ENCODE measurements around the gene SLC30A3. TPM values are rescaled to one million over a fixed set of nuclear protein-coding genes. Genes with fewer than 3 reads are reported as not detected.

Gene SLC30A3
- total and polyA plus RNA-seq, 2 of the 13 experiments (the other 11 are each of a cell fraction or from before 2014, with no cell fraction given), result 0.38 to 0.79 TPM

GRCh38 chr2:27219091-27219490 lies 43.8 kb downstream of the SLC30A3 start:
- Histone ChIP-seq H3K4me3 (replicated peaks in 1 of 3; ENCODE audit: insufficient read depth in 1 of 3, low read depth in 2 of 3, low read length in 3 of 3) (no peak overlapping the region), H2AFZ (ENCODE audit: low read length) (no peak overlapping the region), H3K27ac (ENCODE audit: extremely low read length, insufficient read depth, low read length) (no peak overlapping the region), H3K4me1 (ENCODE audit: insufficient read depth, low read length) (peaks cover 28% of the 10 kb centered on the region), H3K4me2 (ENCODE audit: low read depth, low read length) (no peak overlapping the region), H3K9ac (ENCODE audit: insufficient read depth, low read depth, low read length) (no peak overlapping the region), H3K79me2 (ENCODE audit: insufficient read depth, low read length) (no peaks in the 10 kb centered on the region), H3K9me3 (ENCODE audit: low read length) (no peaks in the 10 kb centered on the region), H3K36me3 (replicated peaks in 1 of 2; ENCODE audit: control insufficient read depth in 1 of 2, insufficient read depth in 2 of 2, low read length in 2 of 2) (peaks cover 22 to 70% of the 10 kb centered on the region in 2 experiments), H4K20me1 (ENCODE audit: insufficient read depth, low read length) (no peaks in the 10 kb centered on the region), H3K27me3 (ENCODE audit: control insufficient read depth in 1 of 2, insufficient read depth in 2 of 2, low read length in 2 of 2) (no peaks in the 10 kb centered on the region)
- no TSS peak for BruUV-seq (replicated peaks)
- ATAC-seq, result no peak
- intact Hi-C loops (cut with micrococcal nuclease; ENCODE audit: unreplicated experiment), result no loop called here
- no peak for FAIRE-seq
- WGBS (ENCODE audit: low lambda C conversion rate), result 90% methylated on average over 2 of the region's 2 CpGs
- TF ChIP-seq PHF5A (CRISPR knock-in tag; IDR thresholded peaks at IDR 0.05; ENCODE audit: low read depth, unreplicated experiment), result no peak
- TF ChIP-seq ZNF343 (CRISPR knock-in tag; IDR thresholded peaks at IDR 0.05), result no peak
- no peak for TF ChIP-seq CCDC6 (CRISPR knock-in tag; IDR thresholded peaks at IDR 0.05)
- TF ChIP-seq KAT8 (CRISPR knock-in tag; IDR thresholded peaks at IDR 0.05), result no peak
- no peak for TF ChIP-seq ZBTB4 (CRISPR knock-in tag; IDR thresholded peaks at IDR 0.05; ENCODE audit: borderline replicate concordance)
- TF ChIP-seq ZNF451 (CRISPR knock-in tag; IDR thresholded peaks at IDR 0.05), result no peak
- no peak for TF ChIP-seq ZBTB26 (CRISPR knock-in tag; IDR thresholded peaks at IDR 0.05; ENCODE audit: borderline replicate concordance)
- no peak for TF ChIP-seq ATF6 (CRISPR knock-in tag; conservative IDR thresholded peaks at IDR 0.05)
- no peak for TF ChIP-seq ZNF644 (CRISPR knock-in tag; IDR thresholded peaks at IDR 0.05; ENCODE audit: low read depth)
- TF ChIP-seq ZNF124 (CRISPR knock-in tag; IDR thresholded peaks at IDR 0.05), result no peak
- TF ChIP-seq ELF3 (CRISPR knock-in tag; IDR thresholded peaks at IDR 0.05), result no peak
- TF ChIP-seq YEATS2 (CRISPR knock-in tag; IDR thresholded peaks at IDR 0.05; ENCODE audit: borderline replicate concordance), result no peak
- no peak for TF ChIP-seq RFX1 (IDR thresholded peaks at IDR 0.05)
- TF ChIP-seq ZNF17 (CRISPR knock-in tag; IDR thresholded peaks at IDR 0.05), result no peak
- TF ChIP-seq RFX3 (CRISPR knock-in tag; IDR thresholded peaks at IDR 0.05), result no peak
- no peak for TF ChIP-seq ELF1 (CRISPR knock-in tag; IDR thresholded peaks at IDR 0.05)
- no peak for DNase-seq (ENCODE audit: low spot score)
- in situ Hi-C loops (cut with HindIII; ENCODE audit: extremely low pct_ligation_motif_present, low pct_unique_long_range_greater_than_20kb), result no loop called here
- CTCF ChIA-PET (ENCODE audit: low intra/inter-chr PET ratio, low total read pairs), result no interaction called here
- POLR2A ChIA-PET, result interaction anchor here (0.9 kb wide), 1 partner anchor 30 kb away, joined by 3 read pairs; no protein-coding TSS in a partner anchor
